GM21447 (cell line): ENCODE data around the gene NDUFA1.
"Not testable (repeated sequence)": the region's sequence is repeated elsewhere in the genome, so short reads cannot be mapped to it uniquely, and the experiment has no call there.

Experiments used
- ATAC-seq: cut with Tn5 transposase; IDR thresholded peaks from one replicate; pipeline ENCODE4 v1.9.1; 2021; ENCODE audit not compliant: unreplicated experiment

The NDUFA1 gene

DNA sequence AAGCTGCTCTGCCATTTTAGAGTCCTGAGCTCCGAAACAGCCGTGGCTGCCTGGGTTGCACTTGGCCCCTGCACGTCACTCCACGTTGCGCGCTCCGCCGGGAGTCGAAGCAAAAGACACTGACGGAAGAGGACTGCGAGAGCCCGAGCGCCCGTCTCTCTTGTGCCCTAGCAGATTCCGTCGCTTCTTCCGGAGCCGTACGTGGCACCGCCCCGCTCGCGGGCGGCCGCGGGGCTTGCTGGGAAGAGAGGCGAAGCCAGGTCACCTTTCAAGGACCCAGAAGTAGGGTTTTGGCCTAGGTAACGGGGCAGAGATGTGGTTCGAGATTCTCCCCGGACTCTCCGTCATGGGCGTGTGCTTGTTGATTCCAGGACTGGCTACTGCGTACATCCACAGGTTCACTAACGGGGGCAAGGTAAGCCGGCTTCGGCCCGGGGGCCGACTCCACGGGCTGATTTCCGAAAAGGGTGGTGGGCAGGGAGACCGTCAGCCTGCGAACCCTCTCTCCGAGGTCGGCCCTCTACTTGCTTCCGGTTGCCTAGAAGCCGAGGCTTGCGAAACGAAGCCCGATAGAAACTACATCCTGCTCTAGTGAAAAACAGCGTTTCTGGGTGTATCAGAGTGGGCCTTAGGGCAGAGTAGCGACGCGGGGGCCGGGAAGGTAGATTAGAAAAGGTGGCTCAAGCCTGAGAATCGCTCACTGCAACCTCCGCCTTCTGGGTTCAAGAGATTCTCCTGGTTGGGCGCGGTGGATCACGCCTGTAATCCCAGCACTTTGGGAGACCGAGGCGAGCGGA, at the start of gene NDUFA1, which contains the start of gene RNF113A:
Gene NDUFA1 (plus strand): TSS at position 234 of the 797 bp plus-strand sequence. CDS start 80 bp downstream, at position 314.
Gene RNF113A (minus strand): TSS at position 135 of the 797 bp plus-strand sequence. CDS start 120 bp downstream, at position 15.
- peak; percentile 85 for ATAC-seq

DNA sequence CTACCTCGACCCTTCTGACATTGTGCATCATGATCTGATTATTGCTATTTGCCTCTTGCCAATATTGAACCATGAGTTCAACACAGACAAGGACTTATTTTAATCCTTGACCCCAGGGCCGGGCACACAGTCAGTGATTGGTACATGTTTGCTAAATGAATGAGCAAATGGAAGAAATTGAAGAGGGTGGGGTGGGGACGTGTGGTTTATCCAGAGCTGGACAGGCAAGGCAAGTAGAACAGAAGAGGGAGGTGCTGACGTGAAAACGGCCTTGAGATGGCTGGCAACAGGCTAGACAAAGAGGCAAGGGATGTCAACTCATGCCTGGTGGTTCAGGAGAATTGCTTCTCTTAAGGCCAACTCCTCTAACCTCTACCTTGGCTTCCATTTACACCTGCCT, 47.4 kb upstream of the NDUFA1 start:
- ATAC-seq, result not testable (repeated sequence)

DNA sequence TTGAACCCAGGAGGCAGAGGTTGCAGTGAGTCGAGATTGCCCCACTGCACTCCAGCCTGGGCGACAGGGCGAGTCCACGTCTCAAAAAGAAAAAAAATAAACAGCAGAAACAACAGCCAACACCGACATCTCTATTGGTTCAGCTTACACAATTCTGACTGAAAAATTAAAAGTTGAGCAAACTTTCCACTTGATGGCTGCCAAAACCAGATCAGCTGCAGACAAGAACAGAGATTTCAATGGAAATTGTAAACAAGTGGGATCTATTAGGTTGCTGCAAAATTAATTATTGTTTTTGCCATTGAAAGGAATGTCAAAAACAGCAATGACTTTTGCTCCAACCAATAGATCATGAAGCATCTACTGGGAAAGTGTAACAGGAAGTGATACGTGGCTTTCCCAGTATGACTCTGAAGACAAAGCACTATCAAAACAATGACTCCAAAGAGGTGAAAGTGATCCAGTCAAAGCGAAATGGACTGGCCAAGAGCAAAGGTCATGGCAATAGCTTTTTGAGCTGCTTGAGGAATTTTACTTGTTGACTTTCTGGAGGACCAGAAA, 45.2 kb upstream of the NDUFA1 start:
- ATAC-seq, result no peak

DNA sequence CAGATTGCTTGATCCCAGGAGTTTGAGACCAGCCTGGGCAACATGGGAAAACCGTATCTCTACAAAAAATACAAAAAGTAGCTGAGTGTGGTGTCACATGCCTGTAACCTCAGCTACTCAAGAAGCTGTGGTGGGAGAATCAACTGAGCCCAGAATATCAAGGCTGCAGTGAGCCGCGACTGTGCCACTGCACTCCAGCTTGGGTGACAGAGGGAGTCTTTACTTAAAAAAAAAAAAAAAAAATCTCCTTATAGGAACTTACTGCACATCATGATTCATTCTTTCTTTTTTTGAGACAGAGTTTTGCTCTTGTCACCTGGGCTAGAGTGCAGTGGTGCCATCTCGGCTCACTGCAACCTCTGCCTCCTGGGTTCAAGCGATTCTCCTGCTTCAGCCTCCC, 43.2 kb upstream of the NDUFA1 start:
- ATAC-seq, result no peak

DNA sequence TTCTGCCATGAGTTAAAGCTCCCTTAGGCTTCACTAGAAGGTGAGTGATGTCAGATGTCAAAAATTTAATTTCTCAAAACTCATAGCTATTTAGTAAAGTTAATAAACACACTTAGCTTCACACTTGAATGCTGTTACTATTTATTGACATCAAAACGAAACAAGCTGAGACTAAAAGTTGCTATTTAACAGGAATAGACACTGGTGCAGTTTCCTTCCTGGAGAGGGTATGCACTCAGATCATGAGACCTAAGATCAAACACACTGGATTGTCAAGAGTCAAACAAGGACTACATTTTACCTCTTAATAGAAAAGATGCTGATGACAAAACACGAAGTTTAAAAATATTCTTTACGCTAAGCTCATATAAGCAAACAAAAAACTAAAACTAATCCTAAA, 37.7 kb upstream of the NDUFA1 start:
- no peak for ATAC-seq

DNA sequence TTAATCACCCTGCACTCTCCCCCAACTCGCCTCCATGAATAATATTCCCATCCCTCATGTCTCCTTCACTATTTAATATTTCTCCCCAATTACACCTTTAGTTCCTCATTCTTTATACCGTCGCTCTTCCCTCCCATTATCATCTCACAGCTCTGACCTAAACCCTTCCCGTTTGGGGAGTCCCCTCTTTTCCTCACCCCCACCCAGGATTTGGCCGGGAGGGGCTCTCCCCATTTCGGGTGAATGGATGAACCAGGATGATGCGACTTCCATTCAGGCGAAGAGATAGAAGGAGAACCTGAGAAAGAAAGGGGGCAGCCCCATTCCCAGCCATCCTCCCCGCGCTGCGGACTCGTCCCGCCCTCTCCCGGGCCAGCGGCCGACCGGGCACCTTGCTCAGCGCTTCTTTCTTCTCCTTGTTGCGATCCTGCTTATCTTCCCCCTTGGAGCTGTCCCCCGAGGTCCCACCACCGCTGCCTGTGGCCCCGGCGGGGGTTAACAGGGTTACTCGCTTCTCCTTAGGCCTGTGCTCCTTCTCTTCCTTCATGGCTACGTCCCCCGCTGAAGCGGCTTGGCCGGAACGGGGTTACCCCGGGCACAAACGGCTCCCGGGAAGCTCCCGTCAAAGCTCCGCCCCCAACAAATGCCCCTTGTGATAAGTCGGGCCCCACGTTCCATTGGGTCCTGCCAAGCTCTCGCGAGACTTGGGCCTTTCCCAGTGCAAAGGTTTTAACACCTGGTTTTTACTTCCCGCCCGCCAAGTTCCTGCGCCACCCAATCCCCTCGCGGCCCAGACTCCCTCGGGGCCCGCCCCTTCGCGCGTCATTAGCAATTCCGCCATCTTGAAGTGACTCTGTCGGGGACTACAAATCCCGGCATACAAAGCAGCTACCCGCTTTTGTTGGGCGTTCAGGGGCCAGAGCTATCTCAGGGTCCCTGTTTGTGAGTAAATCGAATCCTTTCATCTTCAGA, 19.0 kb upstream of the NDUFA1 start, which contains the start of gene UPF3B:
Gene UPF3B (minus strand): TSS at position 582 of the 972 bp plus-strand sequence. CDS start 35 bp downstream, at position 547.
- peak; percentile 97 for ATAC-seq

DNA sequence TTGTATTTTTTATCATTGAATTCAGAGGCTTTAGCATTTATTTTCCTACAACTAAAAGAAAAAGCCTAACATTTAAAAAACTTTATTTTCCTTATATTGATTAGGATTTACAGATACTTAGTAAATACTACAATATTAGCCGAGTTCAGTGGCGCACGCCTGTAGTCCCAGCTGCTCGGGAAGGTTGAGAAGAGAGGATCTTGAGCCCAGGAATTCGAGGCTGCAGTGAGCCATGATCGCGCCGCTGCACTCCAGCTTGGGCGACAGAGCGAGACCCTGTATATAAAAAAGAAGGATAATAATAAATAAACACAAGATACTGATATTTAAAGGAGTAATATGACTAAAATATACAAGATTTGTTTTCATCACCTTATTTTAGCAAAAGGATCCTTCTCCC, 18.2 kb upstream of the NDUFA1 start:
- ATAC-seq, result no peak

DNA sequence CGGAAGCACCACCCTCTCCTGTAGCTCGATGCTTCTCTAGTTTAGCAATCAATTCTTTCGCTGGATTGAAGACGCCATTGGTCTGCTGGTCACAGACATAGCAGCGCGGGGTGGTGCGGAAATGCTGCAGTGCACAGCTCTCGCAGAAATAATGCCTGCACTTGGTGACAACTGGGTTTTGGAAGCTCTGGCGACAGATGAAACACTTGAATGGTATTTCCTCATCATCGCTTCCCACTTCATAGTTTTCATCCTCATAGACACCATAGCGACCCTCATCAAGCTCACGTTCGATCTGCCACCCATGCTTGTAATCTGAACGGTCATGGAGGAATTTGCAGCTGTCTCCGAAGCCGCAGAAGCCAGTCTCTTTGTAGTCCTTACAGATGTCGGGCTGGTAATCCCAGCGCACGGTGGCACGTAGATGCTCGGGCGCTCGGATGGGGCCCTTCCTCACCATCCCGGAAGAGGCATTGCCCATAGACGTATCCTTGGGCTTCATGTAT, 953 bp upstream of the NDUFA1 start:
- peak; percentile 12 for ATAC-seq

DNA sequence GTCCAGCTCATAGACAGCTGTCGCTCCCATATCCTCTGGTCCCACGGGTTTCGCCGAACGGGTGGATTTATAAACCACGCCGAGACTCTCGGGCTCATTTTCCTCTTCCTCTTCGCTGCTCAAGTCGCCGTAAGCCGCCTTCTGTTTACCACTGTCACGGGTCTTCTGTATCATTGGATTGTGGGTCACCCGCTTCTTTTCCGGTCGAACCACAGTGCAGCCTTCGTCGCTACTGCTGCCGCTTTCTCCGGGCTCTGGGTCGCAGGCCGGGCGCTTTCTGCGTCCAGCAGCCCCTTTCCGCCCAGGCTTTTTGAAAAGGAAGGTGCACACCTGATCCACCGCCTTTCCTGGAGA, 410 bp upstream of the NDUFA1 start:
- ATAC-seq, result peak; percentile 44

DNA sequence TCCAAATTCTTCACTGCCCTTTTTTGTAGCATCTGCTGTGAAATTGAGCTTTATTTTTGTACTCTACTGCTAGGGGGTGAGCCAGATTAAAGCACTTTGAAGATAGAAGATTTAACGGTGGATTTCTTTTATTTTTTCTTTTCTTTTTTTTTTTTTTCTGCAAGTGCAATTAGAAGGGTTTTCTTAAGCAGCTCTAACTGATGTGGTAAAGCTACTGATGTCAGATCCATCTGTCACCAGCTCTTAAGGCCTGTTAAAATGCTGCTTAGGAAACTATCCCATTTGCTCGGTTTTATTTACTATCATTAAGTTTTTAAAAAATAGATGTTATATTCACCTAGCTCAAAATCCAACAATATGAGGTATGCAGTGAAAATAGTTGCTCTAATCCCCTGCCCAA, 7.1 kb downstream of the NDUFA1 start:
- no peak for ATAC-seq

DNA sequence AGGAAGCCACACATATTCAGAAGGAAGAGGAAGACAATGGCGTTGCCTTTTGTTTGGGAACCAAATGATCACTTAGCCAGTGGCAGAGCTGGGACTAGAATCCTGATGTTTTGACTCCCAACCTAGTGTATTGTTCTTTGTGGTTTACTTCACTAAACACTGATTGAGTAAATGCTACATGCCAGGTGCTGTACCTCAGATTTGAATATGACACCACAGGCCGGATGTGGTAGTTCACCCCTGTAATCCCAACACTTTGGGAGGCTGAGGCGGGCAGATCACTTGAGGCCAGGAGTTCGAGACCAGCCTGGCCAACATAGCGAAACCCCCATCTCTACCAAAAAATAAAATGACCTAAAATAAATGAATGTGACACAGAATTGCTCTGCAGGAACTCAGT, 8.4 kb downstream of the NDUFA1 start:
- peak; percentile 60 for ATAC-seq

DNA sequence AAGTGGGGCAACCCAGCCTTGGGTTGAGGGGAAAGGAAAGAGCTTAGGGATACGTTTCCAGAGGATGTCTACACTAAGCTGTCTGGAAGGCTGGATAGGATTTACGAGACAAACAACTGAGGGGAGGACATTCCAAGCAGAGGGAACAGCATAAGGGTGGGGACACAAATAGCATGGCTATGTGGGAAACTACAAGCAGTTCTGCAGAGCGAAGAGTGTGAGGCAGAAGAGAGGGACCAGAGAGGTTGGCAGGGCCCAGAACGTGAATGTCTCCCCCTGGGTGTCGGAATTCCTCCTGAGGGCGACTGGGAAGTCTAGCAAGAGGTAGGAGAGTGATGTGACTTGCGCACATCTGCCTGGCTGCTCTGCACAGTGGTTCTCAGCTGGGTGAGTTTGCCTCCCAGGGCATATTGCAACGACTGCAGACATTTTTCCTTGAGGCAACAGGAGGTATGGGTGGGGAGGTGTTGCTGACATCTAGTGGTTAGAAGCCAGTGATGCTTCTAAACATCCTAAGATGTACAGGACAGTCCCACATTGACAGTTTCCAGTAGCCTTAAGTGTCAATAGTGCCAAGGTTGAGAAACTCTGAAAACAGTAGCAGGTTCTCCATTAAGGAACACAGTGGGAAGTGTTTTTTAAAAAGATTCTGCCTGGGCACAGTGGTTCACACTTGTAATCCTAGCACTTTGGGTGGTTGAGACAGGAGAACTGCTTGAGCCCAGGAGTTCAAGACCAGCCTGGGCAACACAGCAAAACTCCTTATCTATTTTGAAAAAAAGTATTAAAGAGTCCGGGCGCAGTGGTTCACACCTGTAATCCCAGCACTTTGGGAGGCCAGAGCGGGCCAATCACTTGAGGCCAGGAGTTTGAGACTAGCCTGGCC, 9.2 kb downstream of the NDUFA1 start:
- ATAC-seq, result peak; percentile 73

DNA sequence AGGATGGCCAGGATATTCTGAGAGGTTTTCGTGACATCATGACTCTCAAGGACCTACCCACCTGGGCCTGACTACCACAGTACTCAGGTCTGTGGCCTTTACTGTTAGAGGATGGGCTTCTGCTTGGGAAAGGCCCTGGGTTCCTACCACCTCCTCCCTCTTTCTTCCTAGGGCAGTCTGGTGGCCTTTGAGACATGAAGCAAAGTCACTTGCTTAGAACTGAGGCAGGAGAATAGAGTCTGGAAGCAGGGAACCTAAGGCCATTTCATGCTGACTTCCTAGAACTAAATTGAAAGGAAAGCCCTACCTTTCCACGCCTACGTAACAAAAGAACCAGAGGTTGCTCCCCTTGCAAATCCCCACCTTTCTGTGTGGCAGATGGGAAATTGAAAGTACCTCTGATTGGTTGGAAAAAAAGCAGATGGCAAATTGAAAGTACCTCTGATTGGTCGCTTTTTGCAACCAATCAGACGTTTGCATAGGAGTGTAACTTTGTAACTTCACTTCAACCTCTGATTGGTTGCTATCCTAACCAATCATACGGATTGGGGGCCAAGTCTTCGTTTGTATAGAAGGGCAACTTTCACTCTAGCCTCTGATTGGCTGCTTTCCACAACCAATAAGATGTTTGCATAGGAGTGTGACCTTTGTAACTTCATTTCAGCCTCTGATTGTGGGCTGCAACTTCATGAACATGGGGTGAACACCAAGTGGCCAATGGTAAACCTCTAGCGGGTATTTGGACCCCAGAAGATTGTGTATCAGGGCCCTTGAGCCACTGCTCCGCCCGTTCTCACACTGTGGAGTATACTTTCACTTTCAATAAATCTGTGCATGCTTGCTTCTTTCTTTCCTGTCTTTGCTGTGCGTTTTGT, 14.2 kb downstream of the NDUFA1 start:
- ATAC-seq, result no peak

DNA sequence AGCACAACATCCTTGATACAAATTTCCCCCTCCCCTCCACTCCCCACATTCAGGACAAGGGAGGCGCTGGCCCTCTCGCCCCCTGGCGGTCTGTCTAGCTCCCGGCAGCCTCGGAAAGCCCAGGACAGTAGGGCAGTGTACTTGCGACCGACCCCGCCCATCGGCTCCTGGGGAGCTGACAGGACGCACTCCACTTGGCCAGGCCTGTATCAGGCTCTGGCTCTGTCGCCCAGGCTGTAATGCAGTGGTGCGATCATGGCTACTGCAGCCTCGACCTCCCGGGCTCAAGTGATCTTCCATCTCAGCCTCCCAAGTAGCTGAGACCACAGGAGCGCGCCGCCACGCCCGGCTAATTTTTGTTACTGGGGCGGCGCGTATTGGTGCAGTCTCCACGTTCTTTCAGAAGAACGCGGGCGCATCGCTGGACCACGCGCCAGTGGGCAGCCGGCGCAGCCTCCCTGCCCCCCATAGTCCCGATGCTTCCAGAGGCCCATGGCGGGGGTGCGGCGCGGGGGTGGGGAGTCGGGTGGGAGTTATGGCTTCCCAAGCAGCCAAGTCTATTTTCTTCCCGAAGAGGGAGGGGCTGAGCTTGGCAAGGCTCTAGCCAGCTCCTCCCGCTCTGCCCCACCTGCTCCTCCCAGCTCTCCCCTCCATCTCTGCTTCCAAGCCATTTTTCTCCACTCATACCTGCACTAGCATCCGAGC, 16.2 kb downstream of the NDUFA1 start:
- ATAC-seq, result peak; percentile 88

DNA sequence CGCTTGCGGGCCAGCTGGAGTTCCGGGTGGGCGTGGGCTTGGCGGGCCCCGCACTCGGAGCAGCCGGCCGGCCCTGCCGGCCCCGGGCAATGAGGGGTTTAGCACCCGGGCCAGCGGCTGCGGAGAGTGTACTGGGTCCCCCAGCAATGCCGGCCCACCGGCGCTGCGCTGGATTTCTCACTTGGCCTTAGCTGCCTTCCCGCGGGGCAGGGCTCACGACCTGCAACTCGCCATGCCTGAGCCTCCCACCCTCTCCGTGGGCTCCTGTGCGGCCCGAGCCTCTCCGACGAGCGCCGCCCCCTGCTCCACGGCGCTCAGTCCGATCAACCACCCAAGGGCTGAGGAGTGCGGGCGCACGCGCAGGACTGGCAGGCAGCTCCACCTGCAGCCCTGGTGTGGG, 19.0 kb downstream of the NDUFA1 start:
- ATAC-seq, result not testable (repeated sequence)

DNA sequence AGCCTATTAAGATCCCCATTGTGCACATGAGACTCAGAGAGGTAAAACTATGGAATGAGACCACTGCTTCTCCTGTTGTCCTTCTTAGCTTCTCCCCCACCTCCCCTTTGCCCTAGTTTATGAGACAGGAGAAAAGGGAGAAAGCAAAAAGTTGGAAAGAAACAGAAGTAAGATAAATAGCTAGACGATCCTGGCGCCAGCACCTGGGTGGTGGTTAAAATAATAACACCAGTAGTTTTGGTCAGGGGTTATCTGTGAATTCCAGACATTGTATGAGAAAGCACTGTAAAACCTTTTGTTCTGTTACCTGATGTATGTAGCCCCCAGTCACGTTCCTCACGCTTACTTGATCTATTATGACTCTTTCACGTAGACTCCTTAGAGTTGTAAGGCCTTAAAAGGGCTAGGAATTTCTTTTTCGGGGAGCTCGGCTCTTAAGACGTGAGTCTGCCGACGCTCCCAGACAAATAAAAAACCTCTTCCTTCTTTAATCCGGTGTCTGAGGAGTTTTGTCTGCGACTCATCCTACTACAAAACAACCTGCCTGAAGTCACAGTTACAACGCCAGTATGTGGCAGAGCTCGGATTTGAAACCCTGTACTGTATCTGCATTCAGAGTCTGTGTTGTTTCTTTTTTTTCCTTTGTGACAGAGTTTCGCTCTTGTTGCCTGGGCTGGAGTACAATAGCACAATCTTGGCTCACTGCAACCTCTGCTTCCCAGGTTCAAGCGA, 20.5 kb downstream of the NDUFA1 start:
- ATAC-seq, result not testable (repeated sequence)

DNA sequence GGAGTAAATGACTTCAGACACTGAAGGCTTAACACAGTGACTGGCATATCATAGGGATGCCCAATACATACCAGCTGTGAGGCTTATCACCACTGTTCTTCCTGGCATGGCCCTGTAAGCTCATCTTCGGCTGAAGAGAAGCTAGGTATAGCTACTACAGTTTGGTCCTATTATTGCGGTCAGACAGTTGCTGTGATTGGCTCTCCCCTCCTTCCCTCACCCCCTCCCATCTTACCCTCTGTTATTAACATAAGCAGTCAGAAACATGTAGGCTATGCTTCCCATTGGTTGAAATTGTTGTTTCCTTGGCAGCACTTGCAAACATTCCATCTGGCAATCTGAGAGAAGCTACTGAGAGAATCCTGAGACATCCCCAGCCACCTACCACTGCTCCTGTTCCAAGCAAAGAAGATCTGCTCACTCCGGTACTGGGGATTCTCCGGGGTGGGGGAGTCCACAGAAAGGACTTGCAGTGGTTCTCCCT, 24.3 kb downstream of the NDUFA1 start, which contains the start of gene AKAP14:
Gene AKAP14 (plus strand): TSS at position 51 of the 484 bp plus-strand sequence. CDS start 7,331 bp downstream, outside the sequence.
- ATAC-seq, result no peak
